HepG2 (cell line): ENCODE measurements around the gene ARF5. TPM values are rescaled to one million over a fixed set of nuclear protein-coding genes. Genes with fewer than 3 reads are reported as not detected.
"Not testable (repeated sequence)": the region's sequence is repeated elsewhere in the genome, so short reads cannot be mapped to it uniquely, and the experiment has no call there.

Experiments
- ATAC-seq: fragments of 200-7000 bp; cut with Tn5 transposase; 3 replicates; pipeline ENCODE4 v1.9.1; 2020; ENCODE audit warnings: mild to moderate bottlenecking, moderate library complexity
- BruUV-seq: library from RNA; stranded (reverse); fragments of 400-500 nt; replicated peaks from 2 replicates; lab custom pipeline; 2021; lab: Mats Ljungman, UMichigan
- CTCF ChIA-PET: fragments of 300-600 bp; formaldehyde crosslinking; extraction: SDS; loops from one replicate; lab custom pipeline; 2021; ENCODE audit warnings: low total read pairs, inconsistent platforms, low intra/inter-chr PET ratio; lab: Yijun Ruan, JAX
- POLR2A ChIA-PET: fragments of 350-600 bp; sonication (Branson Sonifier 250); formaldehyde crosslinking; loops from one replicate; lab custom pipeline; 2020; ENCODE audit warnings: antibody characterized with exemption, inconsistent platforms; lab: Yijun Ruan, JAX
- DNase-seq: peaks from one replicate; pipeline ENCODE4 v3.0.0-alpha.2; 2015; ENCODE audit warnings: low spot score
- FAIRE-seq: peaks from 3 replicates; lab custom pipeline; 2011; peaks lifted over from hg19 to GRCh38; lab: Jason Lieb, UNC
- H2AFZ ChIP-seq: one replicate; pipeline ENCODE4 v1.6.1; 2011; ENCODE audit warnings: low read length, inconsistent platforms
- H3K27ac ChIP-seq: fragments of 300-600 bp; 3 replicates; pipeline ENCODE4 v1.8.0; 2011; ENCODE audit warnings: mixed run types, mild to moderate bottlenecking, mixed read lengths, low read length, inconsistent platforms; ENCODE audit not compliant: insufficient read depth; ENCODE audit errors: extremely low read length
- H3K27me3 ChIP-seq, 2 experiments: fragments of 200-600 bp in 1 of 2; 2 replicates in 1 of 2; 3 replicates in 1 of 2; pipeline versions ENCODE4 v1.6.0 to v1.8.0; 2011; ENCODE audit warnings: low read length in 2 of 2, mild to moderate bottlenecking in 2 of 2, moderate library complexity in 2 of 2, inconsistent platforms in 1 of 2; ENCODE audit not compliant: insufficient read depth in 2 of 2, control insufficient read depth in 1 of 2
- H3K36me3 ChIP-seq, 2 experiments: fragments of 200-600 bp in 1 of 2; replicated peaks in 1 of 2; 2 replicates in 1 of 2; 3 replicates in 1 of 2; pipeline versions ENCODE4 v1.5.1 to v1.8.0; 2011; ENCODE audit warnings: low read length in 2 of 2, inconsistent platforms in 1 of 2; ENCODE audit not compliant: insufficient read depth in 2 of 2, control insufficient read depth in 1 of 2
- H3K4me1 ChIP-seq: 2 replicates; pipeline ENCODE4 v1.5.1; 2012; ENCODE audit warnings: low read length, inconsistent platforms; ENCODE audit not compliant: insufficient read depth
- H3K4me2 ChIP-seq: 2 replicates; pipeline ENCODE4 v1.6.0; 2011; ENCODE audit warnings: low read depth, low read length, inconsistent platforms
- H3K4me3 ChIP-seq, 3 experiments: fragments of 200-600 bp in 1 of 3; sonication (generic), shearing (Covaris generic) in 1 of 3; replicated peaks in 1 of 3; 2 replicates each; pipeline ENCODE4 v1.5.1; 2011 to 2016; ENCODE audit warnings: low read length in 3 of 3, inconsistent platforms in 2 of 3, low read depth in 2 of 3, mild to moderate bottlenecking in 2 of 3, control low read depth in 1 of 3, mixed read lengths in 1 of 3; ENCODE audit not compliant: insufficient read depth in 1 of 3
- H3K79me2 ChIP-seq: one replicate; pipeline ENCODE4 v1.6.1; 2011; ENCODE audit warnings: low read length, inconsistent platforms; ENCODE audit not compliant: insufficient read depth
- H3K9ac ChIP-seq: 2 replicates; pipeline ENCODE4 v1.6.0; 2011; ENCODE audit warnings: mild to moderate bottlenecking, low read depth, low read length, inconsistent platforms; ENCODE audit not compliant: insufficient read depth
- H3K9me3 ChIP-seq: 2 replicates; pipeline ENCODE4 v1.5.1; 2012; ENCODE audit warnings: mild to moderate bottlenecking, low read length
- H4K20me1 ChIP-seq: 2 replicates; pipeline ENCODE4 v1.6.0; 2011; ENCODE audit warnings: inconsistent platforms, mild to moderate bottlenecking, low read length, moderate library complexity; ENCODE audit not compliant: insufficient read depth
- GFI1 ChIP-seq: sonication (generic); formaldehyde crosslinking; IDR thresholded peaks from 2 replicates; pipeline ENCODE4 v1.5.0; 2020; ENCODE audit warnings: missing genetic modification reagents, mild to moderate bottlenecking, borderline replicate concordance
- HNF1B ChIP-seq: sonication (generic); formaldehyde crosslinking; IDR thresholded peaks from 2 replicates; pipeline ENCODE4 v1.5.1; 2020; ENCODE audit warnings: mild to moderate bottlenecking, moderate library complexity, missing genetic modification reagents
- MEIS2 ChIP-seq: sonication (generic); formaldehyde crosslinking; IDR thresholded peaks from 2 replicates; pipeline ENCODE4 v1.9.0; 2021; ENCODE audit warnings: mild to moderate bottlenecking, missing genetic modification reagents
- MYC ChIP-seq: sonication (generic); formaldehyde crosslinking; IDR thresholded peaks from 2 replicates; pipeline ENCODE4 v1.9.0; 2021; ENCODE audit warnings: missing genetic modification reagents, borderline replicate concordance
- ZNF235 ChIP-seq: sonication (generic); formaldehyde crosslinking; IDR thresholded peaks from 2 replicates; pipeline ENCODE4 v1.8.1; 2023; ENCODE audit warnings: mild to moderate bottlenecking, missing genetic modification reagents, borderline replicate concordance
- WGBS: methylation state at CpG from one replicate; pipeline ENCODE4 v1.1.6; 2017; ENCODE audit warnings: low lambda C conversion rate; 5-methylcytosine and 5-hydroxymethylcytosine counted together
- in situ Hi-C: cut with HindIII; loops from 2 replicates; pipeline ENCODE4 v1.10.0; 2017; ENCODE audit warnings: low pct_unique_long_range_greater_than_20kb; ENCODE audit not compliant: extremely low pct_ligation_motif_present
- intact Hi-C: fragments of 100-400 bp; cut with micrococcal nuclease; formaldehyde crosslinking; loops from one replicate; pipeline ENCODE4 v1.10.0; 2022; ENCODE audit not compliant: unreplicated experiment
- polyA plus RNA-seq, 8 experiments: library from polyadenylated mRNA; depleted of rRNA in 3 of 8; stranded (reverse) in 7 of 8; unstranded in 1 of 8; fragments of >200 nt; fragmentation: Illumina TruSeq in 4 of 8; extraction: Trizol in 4 of 8; gene quantifications; 2 replicates each; pipeline versions ENCODE4 v1.2.1 to v1.2.3, GENCODE V29; 2011 to 2016; ENCODE audit warnings: low read depth in 4 of 8, missing spikeins in 1 of 8, mixed read lengths in 1 of 8; ENCODE audit not compliant: insufficient read depth in 1 of 8
- total RNA-seq, 5 experiments: library from RNA; depleted of rRNA; stranded (reverse); fragments of >200 nt; fragmentation: Illumina TruSeq; extraction: Trizol; gene quantifications; 2 replicates each; pipeline ENCODE4 v1.2.3, GENCODE V29; 2016; ENCODE audit warnings: low read depth in 1 of 5

Gene ARF5
- total and polyA plus RNA-seq, 2 of the 13 experiments (the other 11 are each of a cell fraction or from before 2014, with no cell fraction given), result 109 to 135 TPM

- TF ChIP-seq MYC (CRISPR knock-in tag) (no peak), GFI1 (CRISPR knock-in tag) (no peak), ZNF235 (CRISPR knock-in tag) (no peak), HNF1B (no peak), MEIS2 (no peak)
These were observed 22.0 kb upstream of the ARF5 start (continued) for GRCh38 chr7:127566242-127566641.

GRCh38 chr7:127568034-127568433 lies 20.2 kb upstream of the ARF5 start:
- H3K79me2 ChIP-seq, H3K36me3 ChIP-seq, H3K4me1 ChIP-seq, H3K27ac ChIP-seq, intact Hi-C loops, H3K9ac ChIP-seq, DNase-seq, H4K20me1 ChIP-seq, BruUV-seq, H3K4me2 ChIP-seq, H3K9me3 ChIP-seq, ATAC-seq, in situ Hi-C loops, FAIRE-seq, CTCF ChIA-PET, POLR2A ChIA-PET, H3K4me3 ChIP-seq, H3K27me3 ChIP-seq, H2AFZ ChIP-seq: not testable (repeated sequence)
- no CpG with 5 or more reads among the region's 3 CpGs for WGBS
